Liver (tissue), 9 donors: ENCODE results near the gene MAF. TPM values are rescaled to one million over a fixed set of nuclear protein-coding genes. Genes with fewer than 3 reads are reported as not detected.
A peak's percentile ranks its signal among the peaks of the same experiment; 100 is the strongest.

ENCODE experiments used
- DNase-seq: peaks from one replicate; pipeline ENCODE4 v3.0.0-alpha.2; 2017; ENCODE audit warnings: low spot score
- H3K27ac ChIP-seq, 2 donors: one replicate each; pipeline ENCODE4 v1.7.0; 2013; ENCODE audit warnings: inconsistent platforms in 2 of 2, low read length in 2 of 2, control low read depth in 1 of 2, low read depth in 1 of 2, mild to moderate bottlenecking in 1 of 2
- H3K27me3 ChIP-seq, 4 donors: one replicate each; pipeline versions ENCODE4 v1.6.1 to v1.7.0; 2013; ENCODE audit warnings: low read length in 3 of 4, inconsistent platforms in 1 of 4, mild to moderate bottlenecking in 1 of 4, moderate library complexity in 1 of 4; ENCODE audit not compliant: control insufficient read depth in 4 of 4, insufficient read depth in 4 of 4
- H3K36me3 ChIP-seq, 4 donors: one replicate each; pipeline versions ENCODE4 v1.6.1 to v1.7.0; 2013; ENCODE audit warnings: low read length in 3 of 4, mild to moderate bottlenecking in 3 of 4, low read depth in 1 of 4, moderate library complexity in 1 of 4; ENCODE audit not compliant: control insufficient read depth in 4 of 4, insufficient read depth in 3 of 4
- H3K4me1 ChIP-seq, 4 donors: one replicate each; pipeline versions ENCODE4 v1.6.1 to v1.7.0; 2013; ENCODE audit warnings: low read length in 3 of 4, mild to moderate bottlenecking in 3 of 4, moderate library complexity in 1 of 4; ENCODE audit not compliant: control insufficient read depth in 4 of 4, insufficient read depth in 4 of 4
- H3K4me3 ChIP-seq, 3 donors: one replicate each; pipeline versions ENCODE4 v1.6.1 to v1.7.0; 2013; ENCODE audit warnings: low read length in 3 of 3, control low read depth in 1 of 3, low read depth in 1 of 3, mild to moderate bottlenecking in 1 of 3
- H3K9ac ChIP-seq, 2 donors: one replicate each; pipeline ENCODE4 v1.7.0; 2013; ENCODE audit warnings: low read length in 2 of 2, mild to moderate bottlenecking in 2 of 2, moderate library complexity in 2 of 2, control low read depth in 1 of 2, low read depth in 1 of 2
- H3K9me3 ChIP-seq, 4 donors: one replicate each; pipeline versions ENCODE4 v1.6.1 to v1.7.0; 2013; ENCODE audit warnings: low read length in 3 of 4; ENCODE audit not compliant: control insufficient read depth in 4 of 4
- EGR1 ChIP-seq, 2 donors: IDR thresholded peaks; 2 replicates each; pipeline ENCODE4 v1.6.1; 2016 to 2018; ENCODE audit warnings: antibody characterized with exemption in 2 of 2, low read depth in 2 of 2
- HNF4A ChIP-seq, 2 donors: conservative IDR thresholded peaks; 2 replicates each; pipeline ENCODE4 v1.6.1; 2016; ENCODE audit warnings: antibody characterized with exemption in 2 of 2, mild to moderate bottlenecking in 2 of 2
- JUND ChIP-seq, 2 donors: IDR thresholded peaks; 2 replicates each; pipeline ENCODE4 v1.6.1; 2016; ENCODE audit warnings: antibody characterized with exemption in 2 of 2
- NR2F2 ChIP-seq: IDR thresholded peaks from 2 replicates; pipeline ENCODE4 v1.6.1; 2016; ENCODE audit warnings: antibody characterized with exemption
- RAD21 ChIP-seq, 2 donors: IDR thresholded peaks; 2 replicates each; pipeline ENCODE4 v1.6.1; 2016; ENCODE audit warnings: antibody characterized with exemption in 2 of 2, mild to moderate bottlenecking in 2 of 2
- RXRA ChIP-seq, 2 donors: IDR thresholded peaks; 2 replicates each; pipeline ENCODE4 v1.6.1; 2017 to 2018; ENCODE audit warnings: antibody characterized with exemption in 2 of 2, mild to moderate bottlenecking in 1 of 2
- WGBS: extraction: QIAGEN DNeasy Blood & Tissue Kit; methylation state at CpG from one replicate; pipeline ENCODE4 v1.1.7; 2013; 5-methylcytosine and 5-hydroxymethylcytosine counted together
- polyA plus RNA-seq, 2 donors: library from polyadenylated mRNA; stranded (reverse) in 1 of 2; unstranded in 1 of 2; fragments of 200-250 nt in 1 of 2; fragments of >200 nt in 1 of 2; fragmentation: Nextera tagmentation in 1 of 2; extraction: Ambion mirVana in 1 of 2; gene quantifications; one replicate each; pipeline versions ENCODE4 v1.2.1 to v1.2.3, GENCODE V29; 2013 to 2015
- total RNA-seq, 2 donors: library from RNA; depleted of rRNA; stranded (reverse); fragments of >200 nt; gene quantifications; one replicate each; pipeline ENCODE4 v1.2.3, GENCODE V29; 2014
- TF ChIP-seq, protein P1 (sequence below): fragments of 150-350 bp; IDR thresholded peaks from 2 replicates; pipeline ENCODE4 v1.5.1; 2017; ENCODE audit warnings: improper control_type of control experiment, low read depth, low read length; ENCODE audit not compliant: missing input control
- TF ChIP-seq, protein P2 (sequence below): IDR thresholded peaks from 2 replicates; pipeline ENCODE4 v1.6.1; 2016; ENCODE audit warnings: antibody characterized with exemption
- TF ChIP-seq, protein P3 (sequence below): IDR thresholded peaks from 2 replicates; pipeline ENCODE4 v1.6.1; 2016; ENCODE audit warnings: antibody characterized with exemption
- TF ChIP-seq, protein P4 (sequence below): IDR thresholded peaks from 2 replicates; pipeline ENCODE4 v1.6.1; 2016; ENCODE audit warnings: antibody characterized with exemption, mild to moderate bottlenecking
- donor health status: healthy.
- donor health status: healthy.
- donor health status: healthy.
- donor health status: healthy.
- donor health status: healthy.

Gene MAF
- total and polyA plus RNA-seq, 4 donors, result 9.7 to 20.9 (median 16.7) TPM

DNA sequence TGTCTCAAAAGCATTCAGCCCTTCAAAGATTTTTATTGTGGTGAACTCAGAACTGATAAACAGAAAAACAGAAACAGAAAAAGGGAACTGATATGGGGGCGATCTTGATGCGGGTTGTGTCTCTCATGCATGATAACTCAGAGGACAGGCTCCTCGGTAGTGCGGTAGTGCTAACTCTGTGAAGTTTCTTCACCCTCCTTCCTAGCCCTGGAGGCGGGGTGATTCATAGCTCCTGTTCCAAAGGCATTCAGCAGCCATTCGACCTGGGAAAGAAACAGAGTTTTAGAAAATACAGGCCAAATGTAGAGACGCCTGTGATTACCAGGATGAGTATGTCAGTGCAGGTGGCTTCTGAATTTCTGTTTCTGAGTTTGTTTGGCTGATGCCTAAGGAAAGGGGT is 5.5 kb upstream of the MAF start:
- TF ChIP-seq RXRA (IDR thresholded peaks at IDR 0.05), result no peak
- no peak overlapping the region for H3K27ac ChIP-seq
- H3K4me3 ChIP-seq, result no peak overlapping the region
- H3K36me3 ChIP-seq, result no peaks in the 10 kb centered on the region
- no peak overlapping the region for H3K9ac ChIP-seq
- H3K27me3 ChIP-seq, result no peaks in the 10 kb centered on the region
- DNase-seq, result no peak
- peaks cover 0 to 19% (median 10%) of the 10 kb centered on the region in 4 donors for H3K4me1 ChIP-seq
- no peaks in the 10 kb centered on the region for H3K9me3 ChIP-seq
- 71% methylated on average over 7 of the region's 7 CpGs for WGBS

DNA sequence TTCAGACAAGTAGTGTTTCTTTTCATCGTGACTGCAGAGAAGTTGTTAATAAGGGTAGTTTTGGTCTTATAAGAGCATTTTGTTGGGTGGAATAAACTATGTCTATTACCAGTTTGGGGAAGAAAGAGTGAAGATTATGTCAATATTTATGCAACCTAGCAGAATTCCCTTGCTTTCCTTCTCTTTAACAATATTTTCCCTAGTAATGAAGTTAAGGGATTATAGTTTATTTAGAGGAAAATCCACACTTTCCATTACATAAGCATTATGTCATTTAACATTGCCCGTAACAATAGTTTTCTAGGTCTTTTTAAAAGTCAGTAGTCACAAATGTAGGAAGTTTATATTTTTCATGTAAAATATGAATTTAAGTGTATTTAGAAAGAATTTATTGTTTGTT is 2.5 kb upstream of the MAF start:
- Histone ChIP-seq H3K36me3 (no peaks in the 10 kb centered on the region), H3K27ac (peak overlapping the region; percentile 41 to 78), H3K9me3 (no peaks in the 10 kb centered on the region), H3K27me3 (no peaks in the 10 kb centered on the region), H3K4me1 (peaks cover 0 to 19% (median 10%) of the 10 kb centered on the region in 4 donors), H3K9ac (peak overlapping the region; percentile 21 to 75), H3K4me3 (peak overlapping the region; percentile 8 to 98 (median 85))
- 34% methylated on average over 2 of the region's 2 CpGs for WGBS
- DNase-seq, result no peak
- TF ChIP-seq NR2F2, result no peak

DNA sequence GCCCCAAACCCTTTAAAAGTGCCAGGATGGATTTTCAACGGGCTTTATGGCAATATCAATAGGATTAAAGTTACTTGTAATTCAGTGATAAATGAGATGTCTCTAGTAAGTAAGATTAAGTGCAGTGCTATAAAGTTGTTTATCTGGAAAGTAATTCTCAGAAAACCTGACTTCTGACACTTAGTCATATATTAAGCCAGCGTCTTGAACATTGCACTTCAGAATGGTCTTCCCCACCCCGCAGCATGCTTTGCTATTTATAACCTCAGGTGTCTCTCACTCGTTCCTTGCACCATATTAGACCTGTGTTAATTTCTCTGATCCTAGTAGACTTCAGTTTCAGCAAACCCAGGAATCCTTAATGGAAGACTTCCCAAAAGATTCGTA is 2.1 kb upstream of the MAF start:
- Histone ChIP-seq H3K9ac (peak overlapping the region; percentile 21 to 75), H3K4me1 (peaks cover 0 to 19% (median 10%) of the 10 kb centered on the region in 4 donors), H3K9me3 (no peaks in the 10 kb centered on the region), H3K36me3 (no peaks in the 10 kb centered on the region), H3K27me3 (no peaks in the 10 kb centered on the region), H3K27ac (peak overlapping the region; percentile 78 to 100), H3K4me3 (peak overlapping the region; percentile 42 to 98 (median 85))
- no peak for DNase-seq
- 10% methylated on average over 5 of the region's 5 CpGs for WGBS
- TF ChIP-seq, protein P1, sequence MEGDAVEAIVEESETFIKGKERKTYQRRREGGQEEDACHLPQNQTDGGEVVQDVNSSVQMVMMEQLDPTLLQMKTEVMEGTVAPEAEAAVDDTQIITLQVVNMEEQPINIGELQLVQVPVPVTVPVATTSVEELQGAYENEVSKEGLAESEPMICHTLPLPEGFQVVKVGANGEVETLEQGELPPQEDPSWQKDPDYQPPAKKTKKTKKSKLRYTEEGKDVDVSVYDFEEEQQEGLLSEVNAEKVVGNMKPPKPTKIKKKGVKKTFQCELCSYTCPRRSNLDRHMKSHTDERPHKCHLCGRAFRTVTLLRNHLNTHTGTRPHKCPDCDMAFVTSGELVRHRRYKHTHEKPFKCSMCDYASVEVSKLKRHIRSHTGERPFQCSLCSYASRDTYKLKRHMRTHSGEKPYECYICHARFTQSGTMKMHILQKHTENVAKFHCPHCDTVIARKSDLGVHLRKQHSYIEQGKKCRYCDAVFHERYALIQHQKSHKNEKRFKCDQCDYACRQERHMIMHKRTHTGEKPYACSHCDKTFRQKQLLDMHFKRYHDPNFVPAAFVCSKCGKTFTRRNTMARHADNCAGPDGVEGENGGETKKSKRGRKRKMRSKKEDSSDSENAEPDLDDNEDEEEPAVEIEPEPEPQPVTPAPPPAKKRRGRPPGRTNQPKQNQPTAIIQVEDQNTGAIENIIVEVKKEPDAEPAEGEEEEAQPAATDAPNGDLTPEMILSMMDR, result no peak
- TF ChIP-seq, protein P2, sequence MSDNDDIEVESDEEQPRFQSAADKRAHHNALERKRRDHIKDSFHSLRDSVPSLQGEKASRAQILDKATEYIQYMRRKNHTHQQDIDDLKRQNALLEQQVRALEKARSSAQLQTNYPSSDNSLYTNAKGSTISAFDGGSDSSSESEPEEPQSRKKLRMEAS, result no peak
- TF ChIP-seq HNF4A (conservative IDR thresholded peaks at IDR 0.05), result no peak

DNA sequence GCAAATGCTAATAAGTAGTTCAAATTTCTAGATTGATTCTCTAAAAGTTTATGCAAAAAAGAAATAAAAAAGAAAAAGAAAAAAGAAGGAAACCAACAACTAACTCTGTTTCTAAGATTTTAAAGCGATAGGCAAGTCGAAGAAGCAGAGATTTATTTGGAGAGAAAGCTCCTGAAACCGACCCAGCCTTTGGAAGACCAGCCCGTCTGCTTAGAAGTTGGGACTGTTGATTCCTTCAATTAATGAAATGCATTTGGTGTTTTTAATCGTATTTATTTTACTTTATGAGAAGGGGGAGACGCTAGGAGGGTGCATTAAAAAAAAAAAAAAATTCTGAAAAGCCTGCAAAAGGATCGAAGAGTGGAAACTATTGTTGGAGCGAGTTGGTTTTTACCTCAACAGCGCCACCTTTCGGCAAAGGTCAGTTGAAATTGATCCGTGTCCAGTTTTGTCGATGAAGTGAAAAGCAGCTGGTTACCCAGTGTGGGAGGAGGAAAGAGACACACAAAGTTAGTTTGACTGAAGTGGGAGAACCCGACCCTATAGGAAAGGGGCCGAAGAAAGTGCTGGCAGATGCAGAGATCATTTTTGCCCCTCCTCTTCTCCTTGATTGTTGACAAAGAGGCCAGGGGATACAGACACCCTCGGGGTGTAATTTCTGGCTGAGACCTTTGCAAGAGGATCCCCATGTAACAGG is 1.5 kb upstream of the MAF start:
- Histone ChIP-seq H3K4me1 (peaks cover 0 to 19% (median 10%) of the 10 kb centered on the region in 4 donors), H3K27ac (peak overlapping the region; percentile 99 to 100), H3K9me3 (no peaks in the 10 kb centered on the region), H3K4me3 (peak overlapping the region; percentile 73 to 98 (median 85)), H3K36me3 (no peaks in the 10 kb centered on the region), H3K27me3 (no peaks in the 10 kb centered on the region), H3K9ac (peak overlapping the region; percentile 91 to 92)
- TF ChIP-seq, protein P1, result peak; percentile 76
- TF ChIP-seq JUND (IDR thresholded peaks at IDR 0.05), result peak in 1 of 2 donors; percentile 3
- TF ChIP-seq, protein P3, sequence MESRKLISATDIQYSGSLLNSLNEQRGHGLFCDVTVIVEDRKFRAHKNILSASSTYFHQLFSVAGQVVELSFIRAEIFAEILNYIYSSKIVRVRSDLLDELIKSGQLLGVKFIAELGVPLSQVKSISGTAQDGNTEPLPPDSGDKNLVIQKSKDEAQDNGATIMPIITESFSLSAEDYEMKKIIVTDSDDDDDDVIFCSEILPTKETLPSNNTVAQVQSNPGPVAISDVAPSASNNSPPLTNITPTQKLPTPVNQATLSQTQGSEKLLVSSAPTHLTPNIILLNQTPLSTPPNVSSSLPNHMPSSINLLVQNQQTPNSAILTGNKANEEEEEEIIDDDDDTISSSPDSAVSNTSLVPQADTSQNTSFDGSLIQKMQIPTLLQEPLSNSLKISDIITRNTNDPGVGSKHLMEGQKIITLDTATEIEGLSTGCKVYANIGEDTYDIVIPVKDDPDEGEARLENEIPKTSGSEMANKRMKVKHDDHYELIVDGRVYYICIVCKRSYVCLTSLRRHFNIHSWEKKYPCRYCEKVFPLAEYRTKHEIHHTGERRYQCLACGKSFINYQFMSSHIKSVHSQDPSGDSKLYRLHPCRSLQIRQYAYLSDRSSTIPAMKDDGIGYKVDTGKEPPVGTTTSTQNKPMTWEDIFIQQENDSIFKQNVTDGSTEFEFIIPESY, result no peak
- peak; percentile 92 to 95 for TF ChIP-seq RAD21 (IDR thresholded peaks at IDR 0.05)
- TF ChIP-seq EGR1 (IDR thresholded peaks at IDR 0.05; ENCODE audit: low read depth in 2 of 2), result peak in 1 of 2 donors; percentile 17
- TF ChIP-seq HNF4A (conservative IDR thresholded peaks at IDR 0.05), result peak in 1 of 2 donors; percentile 3
- TF ChIP-seq, protein P4, sequence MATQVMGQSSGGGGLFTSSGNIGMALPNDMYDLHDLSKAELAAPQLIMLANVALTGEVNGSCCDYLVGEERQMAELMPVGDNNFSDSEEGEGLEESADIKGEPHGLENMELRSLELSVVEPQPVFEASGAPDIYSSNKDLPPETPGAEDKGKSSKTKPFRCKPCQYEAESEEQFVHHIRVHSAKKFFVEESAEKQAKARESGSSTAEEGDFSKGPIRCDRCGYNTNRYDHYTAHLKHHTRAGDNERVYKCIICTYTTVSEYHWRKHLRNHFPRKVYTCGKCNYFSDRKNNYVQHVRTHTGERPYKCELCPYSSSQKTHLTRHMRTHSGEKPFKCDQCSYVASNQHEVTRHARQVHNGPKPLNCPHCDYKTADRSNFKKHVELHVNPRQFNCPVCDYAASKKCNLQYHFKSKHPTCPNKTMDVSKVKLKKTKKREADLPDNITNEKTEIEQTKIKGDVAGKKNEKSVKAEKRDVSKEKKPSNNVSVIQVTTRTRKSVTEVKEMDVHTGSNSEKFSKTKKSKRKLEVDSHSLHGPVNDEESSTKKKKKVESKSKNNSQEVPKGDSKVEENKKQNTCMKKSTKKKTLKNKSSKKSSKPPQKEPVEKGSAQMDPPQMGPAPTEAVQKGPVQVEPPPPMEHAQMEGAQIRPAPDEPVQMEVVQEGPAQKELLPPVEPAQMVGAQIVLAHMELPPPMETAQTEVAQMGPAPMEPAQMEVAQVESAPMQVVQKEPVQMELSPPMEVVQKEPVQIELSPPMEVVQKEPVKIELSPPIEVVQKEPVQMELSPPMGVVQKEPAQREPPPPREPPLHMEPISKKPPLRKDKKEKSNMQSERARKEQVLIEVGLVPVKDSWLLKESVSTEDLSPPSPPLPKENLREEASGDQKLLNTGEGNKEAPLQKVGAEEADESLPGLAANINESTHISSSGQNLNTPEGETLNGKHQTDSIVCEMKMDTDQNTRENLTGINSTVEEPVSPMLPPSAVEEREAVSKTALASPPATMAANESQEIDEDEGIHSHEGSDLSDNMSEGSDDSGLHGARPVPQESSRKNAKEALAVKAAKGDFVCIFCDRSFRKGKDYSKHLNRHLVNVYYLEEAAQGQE, result no peak
- WGBS, result 1% methylated on average over 15 of the region's 15 CpGs
- DNase-seq, result peak; percentile 83
